GM18868 (cell line): ENCODE results near the gene HRNR.
"Not testable (repeated sequence)": the region's sequence is repeated elsewhere in the genome, so short reads cannot be mapped to it uniquely, and the experiment has no call there.

ENCODE experiments used
- ATAC-seq: cut with Tn5 transposase; IDR thresholded peaks from one replicate; pipeline ENCODE4 v1.9.1; 2021; ENCODE audit warnings: mild to moderate bottlenecking, moderate library complexity; ENCODE audit not compliant: unreplicated experiment

The HRNR gene

GRCh38 chr1:152224093-152224492 lies at the start of gene HRNR:
HRNR (minus strand) TSS chr1:152224193; CDS start chr1:152223253, 940 bp downstream.
- no peak for ATAC-seq

GRCh38 chr1:152256394-152256793 lies 32.4 kb upstream of the HRNR start:
- not testable (repeated sequence) for ATAC-seq

- ATAC-seq = no peak
These were observed 28.2 kb upstream of the HRNR start for GRCh38 chr1:152252157-152252556.

- no peak for ATAC-seq
These were observed 27.4 kb upstream of the HRNR start for GRCh38 chr1:152251391-152251790.

- ATAC-seq = no peak
These were observed 23.3 kb upstream of the HRNR start for GRCh38 chr1:152247316-152247715.

DNA sequence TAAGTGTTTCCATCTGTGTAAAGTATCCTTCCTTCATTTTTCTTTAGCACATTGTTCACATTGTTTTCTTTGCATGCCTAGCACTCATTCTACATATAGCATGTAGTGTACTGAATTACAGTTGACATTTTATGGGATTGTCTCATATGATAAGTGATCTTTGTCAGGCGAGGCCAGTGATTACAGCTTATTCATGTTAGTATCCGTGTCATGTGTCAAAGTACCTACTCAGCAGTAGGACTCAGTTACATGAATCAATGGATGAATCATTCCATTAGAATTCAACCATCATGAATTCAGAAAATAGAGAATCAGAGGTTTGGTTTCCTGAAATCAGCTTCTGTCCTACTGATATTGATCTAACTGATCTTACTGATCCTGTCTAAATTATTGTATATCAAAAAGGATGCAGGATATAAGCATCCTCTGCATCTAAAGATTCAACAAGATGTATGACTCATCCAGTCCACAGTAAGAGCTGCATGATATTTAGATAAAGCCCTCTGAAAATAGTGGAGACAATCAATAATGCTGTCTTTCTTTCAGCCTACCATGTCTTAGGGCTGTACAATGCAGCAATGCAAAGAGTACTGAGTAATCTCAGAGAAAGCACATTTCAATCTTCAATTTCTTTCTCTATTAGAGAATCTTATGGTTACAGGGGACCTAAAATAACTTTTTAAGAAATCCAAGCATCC lies 20.7 kb upstream of the HRNR start:
- ATAC-seq = no peak

DNA sequence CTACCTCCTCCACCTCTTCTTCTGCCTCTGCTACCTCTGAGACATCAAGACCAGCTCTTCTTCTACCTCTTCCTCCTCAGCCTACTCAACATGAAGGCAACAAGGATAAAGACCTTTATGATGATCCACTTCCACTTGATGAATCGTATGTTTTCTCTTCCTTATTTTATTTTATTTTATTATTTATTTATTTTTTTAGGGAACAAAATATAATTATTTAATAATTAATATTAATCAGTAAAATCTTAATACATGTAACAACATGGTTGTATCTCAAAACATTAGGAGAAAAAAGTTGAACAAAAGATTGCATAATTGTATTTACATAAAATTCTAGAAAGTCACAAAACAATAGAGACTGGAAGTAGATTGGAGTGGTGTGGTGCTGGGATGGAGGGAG lies 13.1 kb upstream of the HRNR start:
- ATAC-seq = no peak

GRCh38 chr1:152228831-152229230 lies 4.8 kb upstream of the HRNR start:
- ATAC-seq = no peak

DNA sequence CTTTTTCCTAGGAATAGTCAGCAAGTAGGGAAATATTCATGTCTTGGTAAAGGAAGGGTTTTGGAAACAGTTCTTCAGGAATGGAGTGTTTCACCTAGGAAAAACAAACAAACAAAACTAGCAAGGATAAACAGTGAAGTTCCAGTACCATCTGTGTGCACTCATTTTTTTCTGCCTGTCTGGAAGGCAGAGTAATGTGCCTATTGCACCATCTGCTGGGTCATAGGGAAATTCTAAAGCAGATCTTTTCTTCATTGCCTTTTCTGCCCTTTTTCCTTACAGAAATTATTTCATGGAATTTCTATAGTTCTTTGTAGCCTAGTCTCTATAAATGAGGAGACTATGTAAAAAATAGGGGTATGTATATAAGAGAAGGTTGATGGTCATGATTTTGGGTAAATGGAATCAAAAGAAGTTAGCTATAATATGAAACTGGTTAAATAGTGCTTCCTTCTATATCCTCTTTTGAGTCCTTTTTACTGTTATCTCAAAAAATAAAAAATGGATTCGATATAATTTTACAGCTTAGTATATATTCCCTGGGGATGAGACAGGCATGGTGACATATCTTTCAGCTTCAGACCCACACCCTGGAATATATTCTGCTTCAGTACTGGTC lies 3.4 kb upstream of the HRNR start:
- no peak for ATAC-seq

- no peak for ATAC-seq
These were observed 1.7 kb upstream of the HRNR start for GRCh38 chr1:152225678-152226077.

DNA sequence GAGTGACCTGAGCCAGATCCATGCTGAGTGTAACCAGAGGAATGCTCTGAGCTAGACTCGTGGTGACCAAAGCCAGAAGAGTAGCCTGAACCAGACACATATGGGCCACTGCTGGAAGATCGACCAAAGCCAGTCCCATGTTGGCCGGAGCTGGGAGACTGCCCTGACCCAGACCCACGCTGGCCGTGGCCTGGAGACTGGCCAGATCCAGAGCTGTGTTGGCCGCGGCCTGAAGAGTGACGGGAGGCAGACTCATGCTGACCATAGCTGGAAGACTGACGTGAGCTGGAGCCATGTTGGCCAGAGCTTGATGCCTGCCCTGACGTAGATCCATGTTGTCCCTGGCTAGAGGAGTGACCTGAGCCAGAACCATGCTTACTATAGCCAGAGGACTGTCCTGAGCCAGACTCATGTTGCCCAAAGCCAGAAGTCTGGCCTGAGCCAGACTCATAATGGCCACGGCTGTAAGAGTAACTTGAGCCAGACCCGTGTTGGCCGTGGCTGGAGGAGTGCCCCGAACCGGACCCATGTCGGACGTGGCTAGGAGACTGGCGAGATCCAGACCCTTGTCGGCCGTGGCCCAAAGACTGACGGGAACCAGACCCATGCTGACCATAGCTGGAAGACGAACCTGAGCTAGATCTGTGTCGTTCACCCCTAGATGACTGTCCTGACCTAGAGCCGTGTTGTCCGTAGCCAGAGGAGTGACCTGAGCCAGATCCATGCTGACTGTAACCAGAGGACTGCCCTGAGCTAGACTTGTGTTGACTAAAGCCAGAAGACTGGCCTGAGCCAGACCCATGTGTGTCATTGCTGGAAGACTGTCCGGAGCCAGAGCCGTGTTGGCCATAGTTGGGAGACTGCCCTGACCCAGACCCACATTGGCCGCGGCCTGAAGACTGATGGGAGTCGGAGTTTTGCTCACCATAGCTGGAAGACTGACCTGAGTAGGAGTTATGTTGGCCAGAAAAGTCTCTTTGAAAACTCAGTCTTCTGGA lies 3.5 kb downstream of the HRNR start:
- no peak for ATAC-seq

- not testable (repeated sequence) for ATAC-seq
These were observed 4.6 kb downstream of the HRNR start for GRCh38 chr1:152219438-152219837.

GRCh38 chr1:152218762-152219436 lies 5.1 kb downstream of the HRNR start:
- no peak for ATAC-seq

DNA sequence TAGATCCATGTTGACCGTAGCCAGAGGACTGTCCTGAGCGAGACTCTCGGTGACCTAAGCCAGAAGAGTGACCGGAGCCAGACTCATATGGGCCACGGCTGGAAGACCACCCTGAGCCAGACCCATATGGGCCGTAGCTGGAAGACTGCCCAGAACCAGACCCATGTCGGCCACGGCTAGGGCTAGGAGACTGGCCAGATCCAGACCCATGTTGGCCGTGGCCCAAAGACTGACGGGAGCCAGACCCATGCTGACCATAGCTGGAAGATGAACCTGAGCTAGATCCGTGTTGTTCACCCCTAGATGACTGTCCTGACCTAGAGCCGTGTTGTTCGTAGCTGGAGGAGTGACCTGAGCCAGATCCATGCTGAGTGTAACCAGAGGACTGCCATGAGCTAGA lies 8.4 kb downstream of the HRNR start:
- ATAC-seq = not testable (repeated sequence)

DNA sequence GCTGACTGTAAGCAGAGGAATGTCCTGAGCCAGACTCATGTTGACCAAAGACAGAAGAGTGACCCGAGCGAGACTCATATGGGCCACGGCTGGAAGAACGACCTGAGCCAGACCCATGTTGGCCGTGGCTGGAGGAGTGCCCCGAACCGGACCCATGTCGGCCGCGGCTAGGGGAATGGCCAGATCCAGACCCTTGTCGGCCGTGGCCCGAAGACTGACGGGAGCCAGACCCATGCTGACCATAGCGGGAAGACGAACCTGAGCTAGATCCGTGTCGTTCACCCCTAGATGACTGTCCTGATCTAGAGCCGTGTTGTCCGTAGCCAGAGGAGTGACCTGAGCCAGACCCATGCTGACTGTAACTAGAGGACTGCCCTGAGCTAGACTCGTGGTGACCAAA lies 9.1 kb downstream of the HRNR start:
- ATAC-seq = not testable (repeated sequence)

GRCh38 chr1:152198982-152199381 lies 25.0 kb downstream of the HRNR start:
- ATAC-seq = no peak

GRCh38 chr1:152197361-152197941 lies 26.5 kb downstream of the HRNR start:
- no peak for ATAC-seq

DNA sequence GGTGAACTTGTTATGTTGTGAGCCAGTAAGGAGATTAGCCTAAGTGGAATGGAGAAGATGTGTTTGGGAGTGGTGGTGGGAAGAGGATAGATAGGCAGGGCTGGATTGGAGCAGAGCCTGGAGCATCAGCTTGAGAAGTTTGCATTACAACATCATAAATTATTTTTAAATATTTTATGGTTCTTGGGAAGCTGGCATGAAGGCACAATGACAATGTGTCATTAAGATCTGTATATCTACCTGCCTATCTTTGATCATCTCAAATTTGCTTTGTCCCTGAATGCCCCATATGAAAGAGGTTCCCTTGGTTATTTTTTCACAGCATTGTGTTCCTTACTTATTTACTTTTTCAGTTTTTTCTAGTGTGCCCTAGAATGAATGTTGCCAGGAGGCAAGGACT lies 32.3 kb downstream of the HRNR start:
- ATAC-seq = no peak

GRCh38 chr1:152191260-152191659 lies 32.7 kb downstream of the HRNR start:
- ATAC-seq = no peak

GRCh38 chr1:152190589-152190988 lies 33.4 kb downstream of the HRNR start:
- no peak for ATAC-seq
